Measurements from ENCODE around the gene VCPKMT.

The VCPKMT gene

GRCh38 chr14:50127802-50128201 is 11.4 kb upstream of the VCPKMT start:
- Histone ChIP-seq H3K4me1 (ENCODE audit: low read length) (no peaks in the 10 kb centered on the region), H3K9me3 (ENCODE audit: insufficient read depth, low read length) (no peaks in the 10 kb centered on the region), H3K79me2 (ENCODE audit: low read length) (no peaks in the 10 kb centered on the region), H3K36me3 (replicated peaks; ENCODE audit: low read depth, low read length) (peaks cover 6% of the 10 kb centered on the region), H3K4me3 (ENCODE audit: low read length) (no peak overlapping the region), H2AFZ (ENCODE audit: low read depth, low read length) (no peak overlapping the region), H3K9ac (ENCODE audit: low read length) (no peak overlapping the region), H4K20me1 (ENCODE audit: insufficient read depth, low read length) (no peaks in the 10 kb centered on the region), H3K27me3 (ENCODE audit: low read depth, low read length) (no peaks in the 10 kb centered on the region), H3K4me2 (ENCODE audit: low read length) (no peak overlapping the region), H3K27ac (ENCODE audit: low read length) (no peak overlapping the region)
- no peak for TF ChIP-seq EZH2phosphoT487 (IDR thresholded peaks at IDR 0.05; ENCODE audit: low read depth)
- TF ChIP-seq, protein P1, sequence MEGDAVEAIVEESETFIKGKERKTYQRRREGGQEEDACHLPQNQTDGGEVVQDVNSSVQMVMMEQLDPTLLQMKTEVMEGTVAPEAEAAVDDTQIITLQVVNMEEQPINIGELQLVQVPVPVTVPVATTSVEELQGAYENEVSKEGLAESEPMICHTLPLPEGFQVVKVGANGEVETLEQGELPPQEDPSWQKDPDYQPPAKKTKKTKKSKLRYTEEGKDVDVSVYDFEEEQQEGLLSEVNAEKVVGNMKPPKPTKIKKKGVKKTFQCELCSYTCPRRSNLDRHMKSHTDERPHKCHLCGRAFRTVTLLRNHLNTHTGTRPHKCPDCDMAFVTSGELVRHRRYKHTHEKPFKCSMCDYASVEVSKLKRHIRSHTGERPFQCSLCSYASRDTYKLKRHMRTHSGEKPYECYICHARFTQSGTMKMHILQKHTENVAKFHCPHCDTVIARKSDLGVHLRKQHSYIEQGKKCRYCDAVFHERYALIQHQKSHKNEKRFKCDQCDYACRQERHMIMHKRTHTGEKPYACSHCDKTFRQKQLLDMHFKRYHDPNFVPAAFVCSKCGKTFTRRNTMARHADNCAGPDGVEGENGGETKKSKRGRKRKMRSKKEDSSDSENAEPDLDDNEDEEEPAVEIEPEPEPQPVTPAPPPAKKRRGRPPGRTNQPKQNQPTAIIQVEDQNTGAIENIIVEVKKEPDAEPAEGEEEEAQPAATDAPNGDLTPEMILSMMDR (IDR thresholded peaks at IDR 0.05; ENCODE audit: low read depth, low read length) = no peak

- Histone ChIP-seq H4K20me1 (ENCODE audit: insufficient read depth, low read length) (no peaks in the 10 kb centered on the region), H3K36me3 (replicated peaks; ENCODE audit: low read depth, low read length) (no peaks in the 10 kb centered on the region), H3K27ac (ENCODE audit: low read length) (no peak overlapping the region), H2AFZ (ENCODE audit: low read depth, low read length) (no peak overlapping the region), H3K4me2 (ENCODE audit: low read length) (no peak overlapping the region), H3K4me3 (ENCODE audit: low read length) (no peak overlapping the region), H3K4me1 (ENCODE audit: low read length) (no peaks in the 10 kb centered on the region), H3K79me2 (ENCODE audit: low read length) (no peaks in the 10 kb centered on the region), H3K9me3 (ENCODE audit: insufficient read depth, low read length) (no peaks in the 10 kb centered on the region), H3K9ac (ENCODE audit: low read length) (no peak overlapping the region), H3K27me3 (ENCODE audit: low read depth, low read length) (no peaks in the 10 kb centered on the region)
- TF ChIP-seq EZH2phosphoT487 (IDR thresholded peaks at IDR 0.05; ENCODE audit: low read depth) = no peak
- TF ChIP-seq, protein P1 (IDR thresholded peaks at IDR 0.05; ENCODE audit: low read depth, low read length) = no peak
These were observed 6.7 kb upstream of the VCPKMT start for GRCh38 chr14:50123062-50123461.

- H3K36me3 ChIP-seq (replicated peaks; ENCODE audit: low read depth, low read length) = no peaks in the 10 kb centered on the region
These were observed 5.9 kb upstream of the VCPKMT start for GRCh38 chr14:50122291-50122690.

DNA sequence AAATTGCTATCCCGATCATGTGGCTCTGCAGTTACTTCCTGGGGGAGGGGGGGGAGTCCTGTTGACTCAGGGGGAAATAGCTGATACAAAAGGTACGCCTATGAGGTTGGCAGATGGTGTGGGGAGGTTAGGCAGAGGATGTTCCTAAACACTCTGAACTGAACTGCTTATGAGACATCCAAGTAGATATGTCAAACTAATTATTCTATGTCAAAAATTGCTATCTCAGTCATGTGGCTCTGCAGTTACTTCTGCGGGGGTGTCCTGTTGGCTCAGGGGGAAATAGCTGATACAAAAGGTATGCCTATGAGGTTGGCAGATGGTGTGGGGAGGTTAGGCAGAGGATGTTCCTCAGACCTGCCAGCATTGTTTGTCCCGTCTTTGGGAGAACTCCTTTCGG is 5.1 kb upstream of the VCPKMT start:
- H3K27me3 ChIP-seq (ENCODE audit: low read depth, low read length) = no peaks in the 10 kb centered on the region
- no peaks in the 10 kb centered on the region for H4K20me1 ChIP-seq (ENCODE audit: insufficient read depth, low read length)
- peaks cover 5% of the 10 kb centered on the region for H3K4me1 ChIP-seq (ENCODE audit: low read length)
- no peak overlapping the region for H3K27ac ChIP-seq (ENCODE audit: low read length)
- TF ChIP-seq, protein P1 (IDR thresholded peaks at IDR 0.05; ENCODE audit: low read depth, low read length) = no peak
- TF ChIP-seq EZH2phosphoT487 (IDR thresholded peaks at IDR 0.05; ENCODE audit: low read depth) = no peak
- H3K4me3 ChIP-seq (ENCODE audit: low read length) = no peak overlapping the region
- no peak overlapping the region for H3K9ac ChIP-seq (ENCODE audit: low read length)
- no peaks in the 10 kb centered on the region for H3K79me2 ChIP-seq (ENCODE audit: low read length)
- H2AFZ ChIP-seq (ENCODE audit: low read depth, low read length) = no peak overlapping the region
- no peaks in the 10 kb centered on the region for H3K9me3 ChIP-seq (ENCODE audit: insufficient read depth, low read length)
- H3K36me3 ChIP-seq (replicated peaks; ENCODE audit: low read depth, low read length) = no peaks in the 10 kb centered on the region
- no peak overlapping the region for H3K4me2 ChIP-seq (ENCODE audit: low read length)

More at GRCh38 chr14:50122291-50122690, 5.9 kb upstream of the VCPKMT start:
- Histone ChIP-seq H3K79me2 (ENCODE audit: low read length) (no peaks in the 10 kb centered on the region), H3K4me2 (ENCODE audit: low read length) (no peak overlapping the region), H3K9me3 (ENCODE audit: insufficient read depth, low read length) (no peaks in the 10 kb centered on the region), H4K20me1 (ENCODE audit: insufficient read depth, low read length) (no peaks in the 10 kb centered on the region), H2AFZ (ENCODE audit: low read depth, low read length) (no peak overlapping the region), H3K4me1 (ENCODE audit: low read length) (no peaks in the 10 kb centered on the region), H3K9ac (ENCODE audit: low read length) (no peak overlapping the region), H3K27ac (ENCODE audit: low read length) (no peak overlapping the region), H3K4me3 (ENCODE audit: low read length) (no peak overlapping the region), H3K27me3 (ENCODE audit: low read depth, low read length) (no peaks in the 10 kb centered on the region)
- TF ChIP-seq, protein P1 (IDR thresholded peaks at IDR 0.05; ENCODE audit: low read depth, low read length) = no peak
- TF ChIP-seq EZH2phosphoT487 (IDR thresholded peaks at IDR 0.05; ENCODE audit: low read depth) = no peak

Measured in OCI-LY3 (cell line).